IMR-90 (cell line): ENCODE measurements around the gene CRYBB1. TPM values are rescaled to one million over a fixed set of nuclear protein-coding genes. Genes with fewer than 3 reads are reported as not detected.

Experiments used
- ATAC-seq: fragments of 200-7000 bp; cut with Tn5 transposase; 2 replicates; pipeline ENCODE4 v1.9.1; 2020; ENCODE audit warnings: low read depth, mild to moderate bottlenecking, moderate library complexity
- BruUV-seq: library from RNA; stranded (reverse); fragments of 400-500 nt; replicated peaks from 2 replicates; lab custom pipeline; 2021; lab: Mats Ljungman, UMichigan
- CTCF ChIA-PET: fragments of 300-600 bp; formaldehyde crosslinking; extraction: SDS; loops from one replicate; lab custom pipeline; 2021; ENCODE audit warnings: antibody characterized with exemption; lab: Yijun Ruan, JAX
- POLR2A ChIA-PET: fragments of 300-600 bp; sonication (Branson Sonifier 250); formaldehyde crosslinking; loops from one replicate; lab custom pipeline; 2022; ENCODE audit warnings: antibody characterized with exemption; ENCODE audit not compliant: unreplicated experiment; lab: Charles Lee
- DNase-seq: peaks from one replicate; pipeline ENCODE4 v3.0.0; 2013
- H2AFZ ChIP-seq: replicated peaks from 2 replicates; pipeline ENCODE3; 2013; ENCODE audit warnings: low read length, mild to moderate bottlenecking; ENCODE audit not compliant: poor library complexity
- H2AK5ac ChIP-seq: 2 replicates; pipeline ENCODE4 v1.6.1; 2013; ENCODE audit warnings: low read depth, low read length, inconsistent platforms
- H2AK9ac ChIP-seq: replicated peaks from 2 replicates; pipeline ENCODE3; 2013; ENCODE audit warnings: mild to moderate bottlenecking, low read depth, low read length, moderate library complexity; ENCODE audit not compliant: poor library complexity
- H2BK120ac ChIP-seq: 2 replicates; pipeline ENCODE4 v1.6.1; 2013; ENCODE audit warnings: low read depth, low read length, inconsistent platforms
- H2BK15ac ChIP-seq: 3 replicates; pipeline ENCODE4 v1.6.1; 2013; ENCODE audit warnings: low read depth, low read length, inconsistent platforms
- H2BK20ac ChIP-seq: 2 replicates; pipeline ENCODE4 v1.6.1; 2013; ENCODE audit warnings: low read depth, mild to moderate bottlenecking, inconsistent platforms, low read length, moderate library complexity
- H2BK5ac ChIP-seq: 2 replicates; pipeline ENCODE4 v1.6.1; 2013; ENCODE audit warnings: mild to moderate bottlenecking, low read depth, low read length, inconsistent platforms; ENCODE audit not compliant: poor library complexity, severe bottlenecking
- H3K14ac ChIP-seq: replicated peaks from 2 replicates; pipeline ENCODE4 v1.6.1; 2013; ENCODE audit warnings: low read depth, low read length, inconsistent platforms
- H3K18ac ChIP-seq: 2 replicates; pipeline ENCODE4 v1.6.1; 2013; ENCODE audit warnings: low read depth, low read length, control low read depth
- H3K23ac ChIP-seq: 2 replicates; pipeline ENCODE4 v1.6.1; 2013; ENCODE audit warnings: low read depth, low read length, inconsistent platforms
- H3K27ac ChIP-seq: 2 replicates; pipeline ENCODE4 v1.5.1; 2013; ENCODE audit warnings: mild to moderate bottlenecking, control low read depth, low read length; ENCODE audit not compliant: insufficient read depth
- H3K27me3 ChIP-seq: 2 replicates; pipeline ENCODE4 v1.6.1; 2013; ENCODE audit warnings: low read length; ENCODE audit not compliant: control insufficient read depth, insufficient read depth
- H3K36me3 ChIP-seq: 2 replicates; pipeline ENCODE4 v1.6.1; 2013; ENCODE audit warnings: low read length, mixed read lengths; ENCODE audit not compliant: control insufficient read depth, insufficient read depth
- H3K4ac ChIP-seq: 2 replicates; pipeline ENCODE4 v1.6.1; 2013; ENCODE audit warnings: low read depth, low read length, inconsistent platforms
- H3K4me1 ChIP-seq: 2 replicates; pipeline ENCODE4 v1.6.1; 2013; ENCODE audit warnings: low read length, mixed read lengths; ENCODE audit not compliant: control insufficient read depth, insufficient read depth
- H3K4me2 ChIP-seq: 2 replicates; pipeline ENCODE4 v1.6.1; 2013; ENCODE audit warnings: low read depth, mild to moderate bottlenecking, control low read depth, low read length, moderate library complexity
- H3K4me3 ChIP-seq: 2 replicates; pipeline ENCODE4 v1.5.1; 2013; ENCODE audit warnings: low read depth, mild to moderate bottlenecking, control low read depth, low read length, moderate library complexity; ENCODE audit not compliant: insufficient read depth
- H3K56ac ChIP-seq: 2 replicates; pipeline ENCODE4 v1.6.1; 2013; ENCODE audit warnings: low read length, inconsistent platforms; ENCODE audit not compliant: insufficient read depth; ENCODE audit errors: extremely low read depth
- H3K79me1 ChIP-seq, 2 experiments: 2 replicates each; pipeline ENCODE4 v1.6.1; 2013; ENCODE audit warnings: low read length in 2 of 2, inconsistent platforms in 1 of 2, low read depth in 1 of 2
- H3K9ac ChIP-seq: 2 replicates; pipeline ENCODE4 v1.6.1; 2013; ENCODE audit warnings: low read depth, low read length, control low read depth
- H3K9me1 ChIP-seq: 2 replicates; pipeline ENCODE4 v1.6.1; 2013; ENCODE audit warnings: low read length, inconsistent platforms; ENCODE audit not compliant: insufficient read depth
- H3K9me3 ChIP-seq: 2 replicates; pipeline ENCODE4 v1.6.1; 2013; ENCODE audit warnings: low read length; ENCODE audit not compliant: control insufficient read depth, insufficient read depth
- H4K20me1 ChIP-seq: 2 replicates; pipeline ENCODE4 v1.6.1; 2013; ENCODE audit warnings: low read length, inconsistent platforms; ENCODE audit not compliant: insufficient read depth
- H4K5ac ChIP-seq: 2 replicates; pipeline ENCODE4 v1.6.1; 2013; ENCODE audit warnings: mild to moderate bottlenecking, low read depth, low read length, control low read depth
- H4K8ac ChIP-seq, 2 experiments: 2 replicates each; pipeline ENCODE4 v1.6.1; 2013; ENCODE audit warnings: low read depth in 2 of 2, low read length in 2 of 2, control low read depth in 1 of 2, inconsistent platforms in 1 of 2
- H4K91ac ChIP-seq: 2 replicates; pipeline ENCODE4 v1.6.1; 2013; ENCODE audit warnings: low read depth, low read length, inconsistent platforms; ENCODE audit not compliant: insufficient read depth
- BHLHE40 ChIP-seq: fragments of 150-350 bp; IDR thresholded peaks from 2 replicates; pipeline ENCODE4 v1.6.1; 2016; ENCODE audit warnings: mild to moderate bottlenecking, low read depth, low read length
- CEBPB ChIP-seq: IDR thresholded peaks from 2 replicates; pipeline ENCODE4 v1.6.1; 2012; ENCODE audit warnings: low read depth, low read length, improper control_type of control experiment
- CHD1 ChIP-seq: IDR thresholded peaks from 2 replicates; pipeline ENCODE4 v1.6.1; 2012; ENCODE audit warnings: low read depth, low read length, improper control_type of control experiment
- MAFK ChIP-seq: IDR thresholded peaks from 2 replicates; pipeline ENCODE4 v1.6.1; 2012; ENCODE audit warnings: low read depth, low read length, improper control_type of control experiment
- MAZ ChIP-seq: IDR thresholded peaks from 2 replicates; pipeline ENCODE4 v1.6.1; 2012; ENCODE audit warnings: low read depth, mild to moderate bottlenecking, low read length, improper control_type of control experiment, moderate library complexity, borderline replicate concordance
- MXI1 ChIP-seq: IDR thresholded peaks from 2 replicates; pipeline ENCODE4 v1.6.1; 2012; ENCODE audit warnings: low read depth, mild to moderate bottlenecking, low read length, moderate library complexity, borderline replicate concordance
- NFE2L2 ChIP-seq: fragments of 150-350 bp; IDR thresholded peaks from 2 replicates; pipeline ENCODE4 v1.6.1; 2016; ENCODE audit warnings: low read depth, mild to moderate bottlenecking, low read length
- POLR2A ChIP-seq: IDR thresholded peaks from 2 replicates; pipeline ENCODE4 v1.6.1; 2012; ENCODE audit warnings: mild to moderate bottlenecking, low read depth, low read length
- RCOR1 ChIP-seq: IDR thresholded peaks from 2 replicates; pipeline ENCODE4 v1.6.1; 2012; ENCODE audit warnings: mild to moderate bottlenecking, low read length, improper control_type of control experiment; ENCODE audit not compliant: insufficient replicate concordance
- RFX5 ChIP-seq: IDR thresholded peaks from 2 replicates; pipeline ENCODE4 v1.8.0; 2012; ENCODE audit warnings: low read depth, mild to moderate bottlenecking, low read length, moderate library complexity
- SMC3 ChIP-seq: fragments of 150-350 bp; IDR thresholded peaks from 2 replicates; pipeline ENCODE4 v1.6.1; 2016; ENCODE audit warnings: low read depth, mild to moderate bottlenecking, antibody characterized with exemption, low read length, moderate library complexity
- WGBS, 2 experiments: methylation state at CpG; one replicate each; pipeline versions ENCODE4 v1.1.5 to v1.1.7; 2013; ENCODE audit warnings: missing lambda C conversion rate in 2 of 2; ENCODE audit not compliant: insufficient read length in 1 of 2; ENCODE audit errors: extremely low coverage in 2 of 2; 5-methylcytosine and 5-hydroxymethylcytosine counted together
- dilution Hi-C: fragments of 300-500 bp; cut with HindIII; formaldehyde crosslinking; loops from one replicate; pipeline ENCODE4 v1.14.3; 2018; ENCODE audit warnings: low sequenced_read_pairs; ENCODE audit not compliant: unreplicated experiment
- in situ Hi-C: fragments of 300-500 bp; cut with MboI; formaldehyde crosslinking; loops from 3 replicates; pipeline ENCODE4 v1.14.3; 2019; ENCODE audit warnings: low sequenced_read_pairs, inconsistent platforms, mixed read lengths
- intact Hi-C: fragments of 100-400 bp; cut with micrococcal nuclease; formaldehyde crosslinking; loops from 2 replicates; pipeline ENCODE4 v1.10.0; 2022
- polyA plus RNA-seq, 3 experiments: library from polyadenylated mRNA; depleted of rRNA; stranded (reverse); fragments of >200 nt; gene quantifications; 2 replicates each; pipeline ENCODE4 v1.2.3, GENCODE V29; 2012; ENCODE audit warnings: low replicate concordance in 1 of 3
- total RNA-seq: library from RNA; depleted of rRNA; stranded (reverse); fragments of >200 nt; gene quantifications from 2 replicates; pipeline ENCODE4 v1.2.3, GENCODE V29; 2012
- TF ChIP-seq, protein P1 (sequence below): conservative IDR thresholded peaks from 2 replicates; pipeline ENCODE4 v1.5.1; 2012; ENCODE audit warnings: mild to moderate bottlenecking, low read depth, low read length, improper control_type of control experiment

Gene CRYBB1
- total and polyA plus RNA-seq, 2 of the 4 experiments (the other 2 are of a cell fraction), result not detected

DNA sequence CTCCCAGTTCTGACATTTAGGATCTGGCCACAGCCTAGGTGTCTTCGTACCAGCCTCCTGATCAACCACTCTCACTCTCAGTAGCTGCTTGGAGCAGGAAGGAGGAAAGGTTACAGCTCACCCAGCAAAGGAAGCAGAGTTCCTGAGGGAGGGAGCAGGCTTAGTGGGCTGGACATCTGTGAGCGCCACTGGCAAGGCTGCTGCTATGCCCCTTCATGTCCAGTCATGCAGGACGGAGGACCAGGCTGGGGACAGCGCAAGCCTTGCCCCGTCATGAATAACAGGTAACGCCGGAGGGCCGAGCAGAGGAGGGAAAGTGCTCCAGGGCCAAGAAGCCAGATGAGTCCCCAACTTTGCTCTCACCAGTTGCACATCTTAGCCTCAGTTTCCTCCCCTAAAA is 53.6 kb downstream of the CRYBB1 start:
- H2AK9ac ChIP-seq, result no peak overlapping the region
- H4K5ac ChIP-seq, result no peak overlapping the region
- H3K9me3 ChIP-seq, result no peaks in the 10 kb centered on the region
- CTCF ChIA-PET, result no interaction called here
- in situ Hi-C loops, result no loop called here
- H3K27me3 ChIP-seq, result no peaks in the 10 kb centered on the region
- no peak overlapping the region for H3K9ac ChIP-seq
- H3K56ac ChIP-seq, result no peak overlapping the region
- BruUV-seq, result no TSS peak
- H3K14ac ChIP-seq, result no peak overlapping the region
- H3K79me1 ChIP-seq, result peaks cover 32 to 74% of the 10 kb centered on the region in 2 experiments
- H2AK5ac ChIP-seq, result no peak overlapping the region
- ATAC-seq, result no peak
- intact Hi-C loops, result no loop called here
- H2BK20ac ChIP-seq, result no peak overlapping the region
- H3K36me3 ChIP-seq, result peaks cover 4% of the 10 kb centered on the region
- no peak overlapping the region for H2AFZ ChIP-seq
- no peak overlapping the region for H3K4me2 ChIP-seq
- no peak overlapping the region for H3K23ac ChIP-seq
- H2BK5ac ChIP-seq, result no peak overlapping the region
- no peak overlapping the region for H4K91ac ChIP-seq
- no peak overlapping the region for H4K8ac ChIP-seq
- H2BK15ac ChIP-seq, result no peak overlapping the region
- no peak for DNase-seq
- no peak overlapping the region for H3K18ac ChIP-seq
- dilution Hi-C loops, result no loop called here
- POLR2A ChIA-PET, result no interaction called here
- H2BK120ac ChIP-seq, result no peak overlapping the region
- peaks cover 12% of the 10 kb centered on the region for H3K9me1 ChIP-seq
- TF ChIP-seq CHD1 (no peak), MXI1 (no peak), RFX5 (no peak), RCOR1 (no peak), BHLHE40 (no peak), MAZ (no peak), NFE2L2 (no peak), POLR2A (no peak), CEBPB (no peak), MAFK (no peak), SMC3 (no peak)
- TF ChIP-seq, protein P1, sequence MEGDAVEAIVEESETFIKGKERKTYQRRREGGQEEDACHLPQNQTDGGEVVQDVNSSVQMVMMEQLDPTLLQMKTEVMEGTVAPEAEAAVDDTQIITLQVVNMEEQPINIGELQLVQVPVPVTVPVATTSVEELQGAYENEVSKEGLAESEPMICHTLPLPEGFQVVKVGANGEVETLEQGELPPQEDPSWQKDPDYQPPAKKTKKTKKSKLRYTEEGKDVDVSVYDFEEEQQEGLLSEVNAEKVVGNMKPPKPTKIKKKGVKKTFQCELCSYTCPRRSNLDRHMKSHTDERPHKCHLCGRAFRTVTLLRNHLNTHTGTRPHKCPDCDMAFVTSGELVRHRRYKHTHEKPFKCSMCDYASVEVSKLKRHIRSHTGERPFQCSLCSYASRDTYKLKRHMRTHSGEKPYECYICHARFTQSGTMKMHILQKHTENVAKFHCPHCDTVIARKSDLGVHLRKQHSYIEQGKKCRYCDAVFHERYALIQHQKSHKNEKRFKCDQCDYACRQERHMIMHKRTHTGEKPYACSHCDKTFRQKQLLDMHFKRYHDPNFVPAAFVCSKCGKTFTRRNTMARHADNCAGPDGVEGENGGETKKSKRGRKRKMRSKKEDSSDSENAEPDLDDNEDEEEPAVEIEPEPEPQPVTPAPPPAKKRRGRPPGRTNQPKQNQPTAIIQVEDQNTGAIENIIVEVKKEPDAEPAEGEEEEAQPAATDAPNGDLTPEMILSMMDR, result no peak
- H4K20me1 ChIP-seq, result peaks cover 19% of the 10 kb centered on the region
- no peak overlapping the region for H3K4ac ChIP-seq
- peaks cover 2% of the 10 kb centered on the region for H3K4me1 ChIP-seq
- H3K27ac ChIP-seq, result no peak overlapping the region
- no peak overlapping the region for H3K4me3 ChIP-seq
- WGBS, 2 experiments, result 93% methylated on average over 4 of the region's 8 CpGs; no CpG with 5 or more reads in 1 of the 2 experiments
